ENCODE measurements around the gene KRT23.

KRT23 gene
- long read RNA-seq = 0 reads

- TF ChIP-seq POLR2AphosphoS5 (IDR thresholded peaks at IDR 0.05; ENCODE audit: low read depth) (no peak), SPI1 (IDR thresholded peaks at IDR 0.05; ENCODE audit: borderline replicate concordance, low read depth) (no peak), GABPA (IDR thresholded peaks at IDR 0.05; ENCODE audit: low read depth) (no peak)
- TF ChIP-seq, protein P1, sequence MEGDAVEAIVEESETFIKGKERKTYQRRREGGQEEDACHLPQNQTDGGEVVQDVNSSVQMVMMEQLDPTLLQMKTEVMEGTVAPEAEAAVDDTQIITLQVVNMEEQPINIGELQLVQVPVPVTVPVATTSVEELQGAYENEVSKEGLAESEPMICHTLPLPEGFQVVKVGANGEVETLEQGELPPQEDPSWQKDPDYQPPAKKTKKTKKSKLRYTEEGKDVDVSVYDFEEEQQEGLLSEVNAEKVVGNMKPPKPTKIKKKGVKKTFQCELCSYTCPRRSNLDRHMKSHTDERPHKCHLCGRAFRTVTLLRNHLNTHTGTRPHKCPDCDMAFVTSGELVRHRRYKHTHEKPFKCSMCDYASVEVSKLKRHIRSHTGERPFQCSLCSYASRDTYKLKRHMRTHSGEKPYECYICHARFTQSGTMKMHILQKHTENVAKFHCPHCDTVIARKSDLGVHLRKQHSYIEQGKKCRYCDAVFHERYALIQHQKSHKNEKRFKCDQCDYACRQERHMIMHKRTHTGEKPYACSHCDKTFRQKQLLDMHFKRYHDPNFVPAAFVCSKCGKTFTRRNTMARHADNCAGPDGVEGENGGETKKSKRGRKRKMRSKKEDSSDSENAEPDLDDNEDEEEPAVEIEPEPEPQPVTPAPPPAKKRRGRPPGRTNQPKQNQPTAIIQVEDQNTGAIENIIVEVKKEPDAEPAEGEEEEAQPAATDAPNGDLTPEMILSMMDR (IDR thresholded peaks at IDR 0.05; ENCODE audit: insufficient read depth, low read length) = no peak
- TF ChIP-seq, protein P2, sequence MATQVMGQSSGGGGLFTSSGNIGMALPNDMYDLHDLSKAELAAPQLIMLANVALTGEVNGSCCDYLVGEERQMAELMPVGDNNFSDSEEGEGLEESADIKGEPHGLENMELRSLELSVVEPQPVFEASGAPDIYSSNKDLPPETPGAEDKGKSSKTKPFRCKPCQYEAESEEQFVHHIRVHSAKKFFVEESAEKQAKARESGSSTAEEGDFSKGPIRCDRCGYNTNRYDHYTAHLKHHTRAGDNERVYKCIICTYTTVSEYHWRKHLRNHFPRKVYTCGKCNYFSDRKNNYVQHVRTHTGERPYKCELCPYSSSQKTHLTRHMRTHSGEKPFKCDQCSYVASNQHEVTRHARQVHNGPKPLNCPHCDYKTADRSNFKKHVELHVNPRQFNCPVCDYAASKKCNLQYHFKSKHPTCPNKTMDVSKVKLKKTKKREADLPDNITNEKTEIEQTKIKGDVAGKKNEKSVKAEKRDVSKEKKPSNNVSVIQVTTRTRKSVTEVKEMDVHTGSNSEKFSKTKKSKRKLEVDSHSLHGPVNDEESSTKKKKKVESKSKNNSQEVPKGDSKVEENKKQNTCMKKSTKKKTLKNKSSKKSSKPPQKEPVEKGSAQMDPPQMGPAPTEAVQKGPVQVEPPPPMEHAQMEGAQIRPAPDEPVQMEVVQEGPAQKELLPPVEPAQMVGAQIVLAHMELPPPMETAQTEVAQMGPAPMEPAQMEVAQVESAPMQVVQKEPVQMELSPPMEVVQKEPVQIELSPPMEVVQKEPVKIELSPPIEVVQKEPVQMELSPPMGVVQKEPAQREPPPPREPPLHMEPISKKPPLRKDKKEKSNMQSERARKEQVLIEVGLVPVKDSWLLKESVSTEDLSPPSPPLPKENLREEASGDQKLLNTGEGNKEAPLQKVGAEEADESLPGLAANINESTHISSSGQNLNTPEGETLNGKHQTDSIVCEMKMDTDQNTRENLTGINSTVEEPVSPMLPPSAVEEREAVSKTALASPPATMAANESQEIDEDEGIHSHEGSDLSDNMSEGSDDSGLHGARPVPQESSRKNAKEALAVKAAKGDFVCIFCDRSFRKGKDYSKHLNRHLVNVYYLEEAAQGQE (IDR thresholded peaks at IDR 0.05; ENCODE audit: insufficient replicate concordance, low read depth) = no peak
- H3K27ac ChIP-seq (replicated peaks) = no peak within 1 kb of the TSS
- H3K4me3 ChIP-seq (replicated peaks; ENCODE audit: insufficient read depth, low read length) = no peak within 1 kb of the TSS
- DNase-seq (ENCODE audit: low read depth in 1 of 2, low spot score in 1 of 2) = no peak
- no peaks in the 10 kb centered on the region for H3K27me3 ChIP-seq (ENCODE audit: insufficient read depth, poor library complexity, severe bottlenecking)
Measured at GRCh38 chr17:40937384-40937819, at the start of gene KRT23. KRT23 (minus strand) TSS chr17:40937646; CDS start chr17:40936603, 1,043 bp downstream.

- Histone ChIP-seq H3K4me3 (replicated peaks; ENCODE audit: insufficient read depth, low read length) (no peak overlapping the region), H3K27ac (replicated peaks) (no peak overlapping the region), H3K27me3 (ENCODE audit: insufficient read depth, poor library complexity, severe bottlenecking) (peaks cover 4% of the 10 kb centered on the region)
- DNase-seq (ENCODE audit: low read depth in 1 of 2, low spot score in 1 of 2) = no peak
- no peak for TF ChIP-seq POLR2AphosphoS5 (IDR thresholded peaks at IDR 0.05; ENCODE audit: low read depth)
- TF ChIP-seq, protein P2 (IDR thresholded peaks at IDR 0.05; ENCODE audit: insufficient replicate concordance, low read depth) = no peak
- TF ChIP-seq SPI1 (IDR thresholded peaks at IDR 0.05; ENCODE audit: borderline replicate concordance, low read depth) = no peak
- TF ChIP-seq, protein P1 (IDR thresholded peaks at IDR 0.05; ENCODE audit: insufficient read depth, low read length) = no peak
- TF ChIP-seq GABPA (IDR thresholded peaks at IDR 0.05; ENCODE audit: low read depth) = no peak
Measured at GRCh38 chr17:40986920-40987319, 49.5 kb upstream of the KRT23 start.

DNA sequence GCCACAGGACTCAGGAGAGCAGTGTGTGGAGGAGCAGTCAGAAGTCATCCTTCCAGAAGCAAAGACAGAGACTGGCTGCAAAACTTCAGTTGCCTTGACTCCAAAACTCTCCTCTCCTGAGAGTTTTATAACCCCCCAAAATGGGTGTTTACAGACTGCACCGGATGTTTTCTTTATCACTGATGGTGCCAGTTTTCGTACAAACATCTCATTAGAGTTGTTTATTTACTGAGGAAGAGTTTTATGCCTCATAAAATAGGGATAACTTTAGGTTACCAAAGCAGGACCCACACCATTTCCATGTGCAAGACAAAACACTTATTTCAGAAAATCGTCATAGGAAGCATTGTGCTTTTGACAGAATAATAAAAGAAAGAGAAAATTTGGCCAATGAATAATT is 46.8 kb upstream of the KRT23 start, which contains the start of gene KRT40:
KRT40 (minus strand) TSS at position 101 of the 400 bp plus-strand sequence; CDS start at position 48, 53 bp downstream.
- Histone ChIP-seq H3K27ac (replicated peaks) (no peak within 1 kb of the TSS), H3K27me3 (ENCODE audit: insufficient read depth, poor library complexity, severe bottlenecking) (peaks cover 4% of the 10 kb centered on the region), H3K4me3 (replicated peaks; ENCODE audit: insufficient read depth, low read length) (no peak within 1 kb of the TSS)
- TF ChIP-seq SPI1 (IDR thresholded peaks at IDR 0.05; ENCODE audit: borderline replicate concordance, low read depth) = no peak
- TF ChIP-seq POLR2AphosphoS5 (IDR thresholded peaks at IDR 0.05; ENCODE audit: low read depth) = no peak
- TF ChIP-seq, protein P2 (IDR thresholded peaks at IDR 0.05; ENCODE audit: insufficient replicate concordance, low read depth) = no peak
- TF ChIP-seq, protein P1 (IDR thresholded peaks at IDR 0.05; ENCODE audit: insufficient read depth, low read length) = no peak
- TF ChIP-seq GABPA (IDR thresholded peaks at IDR 0.05; ENCODE audit: low read depth) = no peak
- no peak for DNase-seq (ENCODE audit: low read depth in 1 of 2, low spot score in 1 of 2)

Measured in HL-60 (cell line).